Osteocyte (in vitro differentiated cells): ENCODE results near the gene WAS. TPM values are rescaled to one million over a fixed set of nuclear protein-coding genes. Genes with fewer than 3 reads are reported as not detected.
"Not testable (repeated sequence)": the region's sequence is repeated elsewhere in the genome, so short reads cannot be mapped to it uniquely, and the experiment has no call there.

Experiments used
- DNase-seq: peaks from one replicate; pipeline ENCODE4 v3.0.0; 2021; ENCODE audit warnings: mixed read lengths; ENCODE audit not compliant: unreplicated experiment; ENCODE audit errors: extremely low spot score
- H3K27ac Mint-ChIP-seq: one replicate; pipeline ENCODE4 v1.8.0; 2021; ENCODE audit warnings: mild to moderate bottlenecking, mixed read lengths; ENCODE audit not compliant: unreplicated experiment
- H3K27me3 Mint-ChIP-seq: one replicate; pipeline ENCODE4 v1.8.0; 2021; ENCODE audit warnings: mixed read lengths; ENCODE audit not compliant: unreplicated experiment
- H3K36me3 Mint-ChIP-seq: one replicate; pipeline ENCODE4 v1.8.0; 2021; ENCODE audit warnings: mixed read lengths; ENCODE audit not compliant: unreplicated experiment
- H3K4me1 Mint-ChIP-seq: one replicate; pipeline ENCODE4 v1.8.0; 2021; ENCODE audit warnings: mixed read lengths; ENCODE audit not compliant: unreplicated experiment
- H3K4me3 Mint-ChIP-seq: one replicate; pipeline ENCODE4 v1.8.0; 2021; ENCODE audit warnings: mild to moderate bottlenecking, moderate library complexity, mixed read lengths; ENCODE audit not compliant: unreplicated experiment
- H3K9me3 Mint-ChIP-seq: one replicate; pipeline ENCODE4 v1.8.0; 2021; ENCODE audit warnings: mixed read lengths; ENCODE audit not compliant: unreplicated experiment
- CTCF ChIP-seq: fragments of 200-600 bp; sonication (generic); IDR thresholded peaks from 2 replicates; pipeline ENCODE4 v1.5.0; 2021; ENCODE audit warnings: antibody characterized with exemption, mild to moderate bottlenecking, moderate library complexity
- total RNA-seq: library from RNA; stranded (reverse); gene quantifications from 2 replicates; pipeline ENCODE4 v1.2.1, GENCODE V29; 2021

Gene WAS
- total RNA-seq, 1 donor from 2014 or later = 0.19 TPM

GRCh38 chrX:48677516-48677915 is 6.1 kb upstream of the WAS start:
- peak overlapping the region; percentile 85 for H3K4me3 Mint-ChIP-seq
- H3K27me3 Mint-ChIP-seq = no peaks in the 10 kb centered on the region
- no peak for DNase-seq
- peaks cover 11% of the 10 kb centered on the region for H3K4me1 Mint-ChIP-seq
- TF ChIP-seq CTCF = no peak
- no peaks in the 10 kb centered on the region for H3K36me3 Mint-ChIP-seq
- no peak overlapping the region for H3K27ac Mint-ChIP-seq
- peaks cover 3% of the 10 kb centered on the region for H3K9me3 Mint-ChIP-seq

- peaks cover 10% of the 10 kb centered on the region for H3K4me1 Mint-ChIP-seq
- not testable (repeated sequence) for H3K27me3 Mint-ChIP-seq, H3K36me3 Mint-ChIP-seq, DNase-seq, H3K27ac Mint-ChIP-seq, H3K4me3 Mint-ChIP-seq, H3K9me3 Mint-ChIP-seq
These were observed 3.1 kb upstream of the WAS start for GRCh38 chrX:48680467-48680866.

GRCh38 chrX:48680925-48681324 is 2.7 kb upstream of the WAS start:
- not testable (repeated sequence) for H3K9me3 Mint-ChIP-seq, DNase-seq, H3K4me3 Mint-ChIP-seq

GRCh38 chrX:48681539-48682183 is 1.9 kb upstream of the WAS start:
- H3K27me3 Mint-ChIP-seq = peaks cover 12% of the 10 kb centered on the region
- no peak for DNase-seq
- H3K9me3 Mint-ChIP-seq = peaks cover 3% of the 10 kb centered on the region
- no peak overlapping the region for H3K4me3 Mint-ChIP-seq
- H3K4me1 Mint-ChIP-seq = peaks cover 8% of the 10 kb centered on the region
- H3K27ac Mint-ChIP-seq = no peak overlapping the region
- no peak for TF ChIP-seq CTCF
- H3K36me3 Mint-ChIP-seq = no peaks in the 10 kb centered on the region

More at GRCh38 chrX:48680925-48681324, 2.7 kb upstream of the WAS start:
- H3K27ac Mint-ChIP-seq, H3K36me3 Mint-ChIP-seq, H3K27me3 Mint-ChIP-seq, H3K4me1 Mint-ChIP-seq: not testable (repeated sequence)

GRCh38 chrX:48682795-48683194 is 804 bp upstream of the WAS start:
- not testable (repeated sequence) for H3K9me3 Mint-ChIP-seq

GRCh38 chrX:48684134-48684533 is 535 bp downstream of the WAS start:
- H3K27ac Mint-ChIP-seq = no peak overlapping the region
- no peak for TF ChIP-seq CTCF
- peaks cover 12% of the 10 kb centered on the region for H3K27me3 Mint-ChIP-seq
- H3K36me3 Mint-ChIP-seq = no peaks in the 10 kb centered on the region
- H3K4me1 Mint-ChIP-seq = no peaks in the 10 kb centered on the region
- H3K9me3 Mint-ChIP-seq = peaks cover 3% of the 10 kb centered on the region
- DNase-seq = no peak
- H3K4me3 Mint-ChIP-seq = no peak overlapping the region

More at GRCh38 chrX:48682795-48683194, 804 bp upstream of the WAS start:
- H3K4me3 Mint-ChIP-seq, H3K36me3 Mint-ChIP-seq, DNase-seq, H3K27ac Mint-ChIP-seq, H3K4me1 Mint-ChIP-seq: not testable (repeated sequence)
- H3K27me3 Mint-ChIP-seq = peaks cover 12% of the 10 kb centered on the region
